Psoas muscle (tissue), 8 donors: ENCODE results near the gene IWS1. TPM values are rescaled to one million over a fixed set of nuclear protein-coding genes. Genes with fewer than 3 reads are reported as not detected.

Experiments
- ATAC-seq, 4 donors: fragments of 200-7000 bp; cut with Tn5 transposase; one replicate each; pipeline ENCODE4 v1.9.1; 2020; ENCODE audit warnings: moderate library complexity in 3 of 4, mild to moderate bottlenecking in 2 of 4
- DNase-seq, 2 donors: peaks; one replicate each; pipeline ENCODE4 v3.0.0-alpha.2; 2020
- H3K27ac ChIP-seq: fragments of 200-600 bp; one replicate; pipeline ENCODE4 v1.8.0; 2022
- H3K27me3 ChIP-seq, 3 donors: fragments of 200-600 bp in 1 of 3; one replicate each; pipeline versions ENCODE4 v1.6.1 to v1.8.0; 2013 to 2022; ENCODE audit warnings: low read length in 2 of 3, mild to moderate bottlenecking in 2 of 3, moderate library complexity in 1 of 3; ENCODE audit not compliant: insufficient read depth in 3 of 3
- H3K36me3 ChIP-seq, 2 donors: fragments of 200-600 bp in 1 of 2; one replicate each; pipeline versions ENCODE4 v1.6.1 to v1.8.0; 2013 to 2022; ENCODE audit warnings: low read depth in 1 of 2, mild to moderate bottlenecking in 1 of 2, moderate library complexity in 1 of 2; ENCODE audit not compliant: insufficient read depth in 1 of 2
- H3K4me1 ChIP-seq: fragments of 200-600 bp; one replicate; pipeline ENCODE4 v1.8.0; 2022
- H3K4me3 ChIP-seq: fragments of 200-600 bp; one replicate; pipeline ENCODE4 v1.8.0; 2022; ENCODE audit warnings: mild to moderate bottlenecking
- H3K9me3 ChIP-seq: fragments of 200-600 bp; one replicate; pipeline ENCODE4 v1.8.0; 2022
- WGBS, 3 donors: extraction: QIAGEN DNeasy Blood & Tissue Kit; methylation state at CpG; one replicate each; pipeline versions ENCODE4 v1.1.6 to v1.1.7; 2013; 5-methylcytosine and 5-hydroxymethylcytosine counted together
- intact Hi-C, 2 donors: fragments of 100-400 bp; cut with DNase I; formaldehyde crosslinking; loops; one replicate each; pipeline versions ENCODE4 v1.11.0 to v1.14.2; 2022
- polyA plus RNA-seq, 3 donors: library from polyadenylated mRNA; stranded (reverse); fragments of 200-250 nt; gene quantifications; one replicate each; pipeline ENCODE4 v1.2.3, GENCODE V29; 2013
- total RNA-seq, 4 donors: library from RNA; stranded (reverse); fragmentation: NEBNext Ultra II Directional in 2 of 4; extraction: Animal tissue kit (Norgen Biotek cat#: 25700) in 2 of 4; gene quantifications; one replicate each; pipeline versions ENCODE4 v1.2.1 to v1.2.4, GENCODE V29; 2021 to 2023
- TF ChIP-seq, protein P1 (sequence below): fragments of 200-600 bp; IDR thresholded peaks from one replicate; pipeline ENCODE4 v1.8.0; 2022; ENCODE audit warnings: antibody characterized with exemption
- donor health status: healthy with polysubstance abuse.
- donor health status: DM: no; HTN: no; CAD: no; lungs with moderate emphysema.
- donor health status: Bipolar disorder and iron deficiency.
- donor health status: healthy.
- donor health status: DM: yes; HTN: yes; CAD: no.
- donor health status: DM: no; HTN: no; CAD: no.
- donor health status: DM: no; HTN: no; CAD: no.
- donor health status: DM: yes; HTN: yes; CAD: no.

The IWS1 gene
- total and polyA plus RNA-seq, 7 donors, result 47.6 to 77.2 (median 62.5) TPM

DNA sequence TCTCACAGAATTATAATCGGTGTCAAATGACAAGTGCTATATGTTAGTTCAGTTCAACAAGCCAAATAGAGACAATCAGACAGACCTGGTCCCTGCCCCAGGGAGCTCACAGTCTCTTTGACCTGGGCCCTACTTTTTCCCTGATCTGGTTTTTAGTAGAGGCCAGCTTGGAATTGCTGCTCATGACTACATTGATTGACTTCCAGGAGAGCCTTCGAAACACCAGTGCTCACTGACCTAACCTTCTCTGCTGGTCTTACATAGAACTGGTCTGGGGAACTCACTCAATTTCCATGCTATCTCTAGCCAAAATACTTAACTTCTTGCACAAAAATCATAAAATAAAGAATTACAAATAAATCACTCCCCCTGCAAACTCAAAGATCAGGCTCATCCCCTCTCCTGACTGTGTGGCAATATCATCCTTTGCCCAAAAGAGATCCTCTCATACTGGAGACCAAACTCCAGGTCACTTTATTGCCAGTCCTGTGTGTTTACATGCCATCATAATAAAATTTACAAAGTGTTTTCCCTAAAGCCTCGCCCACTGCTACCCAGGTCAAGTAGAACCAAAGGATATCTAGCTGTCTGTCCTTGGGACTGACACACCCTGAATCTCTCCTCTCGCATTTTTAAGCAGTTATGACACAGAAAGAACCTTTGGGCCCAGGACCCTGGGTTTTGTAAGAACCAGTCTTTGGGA lies 54.9 kb downstream of the IWS1 start:
- Histone ChIP-seq H3K4me3 (no peak overlapping the region), H3K4me1 (no peaks in the 10 kb centered on the region), H3K27me3 (no peaks in the 10 kb centered on the region), H3K36me3 (peaks cover 9 to 29% of the 10 kb centered on the region in 2 donors), H3K27ac (no peak overlapping the region), H3K9me3 (no peaks in the 10 kb centered on the region)
- intact Hi-C loops, result no loop called here
- 94 to 97% (median 94%) methylated on average over 4 of the region's 4 CpGs for WGBS, 3 donors
- ATAC-seq (no peak), DNase-seq (no peak)
- TF ChIP-seq, protein P1, sequence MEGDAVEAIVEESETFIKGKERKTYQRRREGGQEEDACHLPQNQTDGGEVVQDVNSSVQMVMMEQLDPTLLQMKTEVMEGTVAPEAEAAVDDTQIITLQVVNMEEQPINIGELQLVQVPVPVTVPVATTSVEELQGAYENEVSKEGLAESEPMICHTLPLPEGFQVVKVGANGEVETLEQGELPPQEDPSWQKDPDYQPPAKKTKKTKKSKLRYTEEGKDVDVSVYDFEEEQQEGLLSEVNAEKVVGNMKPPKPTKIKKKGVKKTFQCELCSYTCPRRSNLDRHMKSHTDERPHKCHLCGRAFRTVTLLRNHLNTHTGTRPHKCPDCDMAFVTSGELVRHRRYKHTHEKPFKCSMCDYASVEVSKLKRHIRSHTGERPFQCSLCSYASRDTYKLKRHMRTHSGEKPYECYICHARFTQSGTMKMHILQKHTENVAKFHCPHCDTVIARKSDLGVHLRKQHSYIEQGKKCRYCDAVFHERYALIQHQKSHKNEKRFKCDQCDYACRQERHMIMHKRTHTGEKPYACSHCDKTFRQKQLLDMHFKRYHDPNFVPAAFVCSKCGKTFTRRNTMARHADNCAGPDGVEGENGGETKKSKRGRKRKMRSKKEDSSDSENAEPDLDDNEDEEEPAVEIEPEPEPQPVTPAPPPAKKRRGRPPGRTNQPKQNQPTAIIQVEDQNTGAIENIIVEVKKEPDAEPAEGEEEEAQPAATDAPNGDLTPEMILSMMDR, result no peak

DNA sequence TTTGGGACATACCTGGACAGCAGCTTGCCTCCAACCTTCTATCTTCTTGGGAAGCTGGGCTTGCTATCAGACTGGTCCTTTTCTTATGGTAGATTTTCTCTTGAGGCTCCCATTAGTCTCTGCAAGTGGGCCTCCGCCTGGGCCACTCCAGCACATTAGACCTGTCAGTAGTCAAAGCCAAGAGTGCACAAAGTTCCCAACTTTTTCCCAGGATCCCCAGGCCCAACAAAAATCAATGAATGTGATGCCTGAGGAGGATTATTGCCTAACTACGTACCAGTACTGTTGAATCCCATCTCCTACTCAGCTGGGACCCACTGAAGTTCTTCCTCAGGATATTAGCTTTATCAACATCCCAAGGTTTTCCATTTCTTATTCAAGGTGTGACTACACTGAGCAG lies 56.3 kb downstream of the IWS1 start:
- H3K4me1 ChIP-seq, result no peaks in the 10 kb centered on the region
- no peaks in the 10 kb centered on the region for H3K9me3 ChIP-seq
- no peak for ATAC-seq
- intact Hi-C loops, result no loop called here
- DNase-seq, result no peak
- no peak overlapping the region for H3K27ac ChIP-seq
- WGBS, 3 donors, result 91 to 95% (median 94%) methylated on average over 2 of the region's 2 CpGs
- peaks cover 9 to 41% of the 10 kb centered on the region in 2 donors for H3K36me3 ChIP-seq
- TF ChIP-seq, protein P1, result no peak
- no peak overlapping the region for H3K4me3 ChIP-seq
- H3K27me3 ChIP-seq, result no peaks in the 10 kb centered on the region

DNA sequence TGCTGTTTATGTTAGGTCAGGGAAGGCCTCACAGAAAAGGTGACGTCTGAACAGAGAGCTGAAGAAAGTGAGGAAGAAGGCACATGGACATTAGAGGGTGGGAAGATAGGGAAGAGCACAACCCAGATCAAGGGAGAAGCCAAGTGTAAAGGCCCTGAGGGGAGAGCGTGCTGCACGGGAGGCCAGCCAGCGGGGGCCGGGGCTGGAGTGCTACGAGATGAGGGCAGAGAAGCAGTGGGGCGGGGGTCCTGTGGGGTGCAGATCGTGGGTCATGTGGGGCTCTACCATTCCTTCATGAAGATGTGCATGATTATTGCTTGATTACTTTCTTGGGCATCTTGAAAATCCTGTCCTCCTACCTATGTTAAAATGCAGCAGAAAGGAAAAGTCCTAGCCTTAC lies 57.2 kb downstream of the IWS1 start:
- no peaks in the 10 kb centered on the region for H3K4me1 ChIP-seq
- no peak overlapping the region for H3K4me3 ChIP-seq
- peaks cover 9 to 43% of the 10 kb centered on the region in 2 donors for H3K36me3 ChIP-seq
- H3K9me3 ChIP-seq, result no peaks in the 10 kb centered on the region
- H3K27me3 ChIP-seq, result no peaks in the 10 kb centered on the region
- DNase-seq (no peak), ATAC-seq (no peak)
- intact Hi-C loops, result no loop called here
- WGBS, 3 donors, result 84 to 91% (median 84%) methylated on average over 8 of the region's 8 CpGs
- TF ChIP-seq, protein P1, result no peak
- H3K27ac ChIP-seq, result no peak overlapping the region

DNA sequence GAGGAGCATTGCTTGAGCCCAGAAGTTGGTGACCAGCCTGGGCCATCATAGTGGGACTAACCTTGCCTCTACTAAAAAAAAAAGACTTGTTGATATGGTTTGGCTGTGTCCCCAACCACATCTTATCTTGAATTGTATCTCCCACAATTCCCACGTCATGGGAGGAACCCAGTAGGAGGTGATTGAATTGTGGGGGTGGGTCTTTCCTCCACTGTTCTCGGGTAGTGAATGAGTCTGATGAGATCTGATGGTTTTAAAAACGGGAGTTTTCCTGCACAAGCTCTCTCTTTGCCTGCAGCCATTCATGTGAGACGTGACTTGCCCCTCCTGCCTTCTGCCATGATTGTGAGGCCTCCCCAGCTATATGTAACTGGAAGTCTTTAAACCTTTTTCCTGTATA lies 61.0 kb downstream of the IWS1 start:
- intact Hi-C loops, result no loop called here
- Histone ChIP-seq H3K4me1 (no peaks in the 10 kb centered on the region), H3K27ac (no peak overlapping the region), H3K4me3 (no peak overlapping the region), H3K36me3 (peaks cover 9 to 54% of the 10 kb centered on the region in 2 donors), H3K9me3 (no peaks in the 10 kb centered on the region), H3K27me3 (no peaks in the 10 kb centered on the region)
- TF ChIP-seq, protein P1, result no peak
- no peak for DNase-seq
- 78 to 89% (median 84%) methylated on average over 4 of the region's 4 CpGs for WGBS, 3 donors
- no peak for ATAC-seq
